A673 (cell line): ENCODE results near the gene MDM2.
A peak's percentile ranks its signal among the peaks of the same experiment; 100 is the strongest.

Experiments used
- CTCF ChIP-seq: fragments of 300-800, 200-600 bp; sonication (generic); conservative IDR thresholded peaks from 2 replicates; pipeline ENCODE4 v1.5.1; 2017; ENCODE audit warnings: low read depth, mild to moderate bottlenecking, antibody characterized with exemption, low read length, moderate library complexity, mixed read lengths
- EZH2 ChIP-seq: fragments of 200-600 bp; sonication (generic); IDR thresholded peaks from 2 replicates; pipeline ENCODE4 v1.6.1; 2017; ENCODE audit warnings: borderline replicate concordance, low read depth, mild to moderate bottlenecking, mixed read lengths, antibody characterized with exemption, low read length; ENCODE audit not compliant: poor library complexity, severe bottlenecking

DNA sequence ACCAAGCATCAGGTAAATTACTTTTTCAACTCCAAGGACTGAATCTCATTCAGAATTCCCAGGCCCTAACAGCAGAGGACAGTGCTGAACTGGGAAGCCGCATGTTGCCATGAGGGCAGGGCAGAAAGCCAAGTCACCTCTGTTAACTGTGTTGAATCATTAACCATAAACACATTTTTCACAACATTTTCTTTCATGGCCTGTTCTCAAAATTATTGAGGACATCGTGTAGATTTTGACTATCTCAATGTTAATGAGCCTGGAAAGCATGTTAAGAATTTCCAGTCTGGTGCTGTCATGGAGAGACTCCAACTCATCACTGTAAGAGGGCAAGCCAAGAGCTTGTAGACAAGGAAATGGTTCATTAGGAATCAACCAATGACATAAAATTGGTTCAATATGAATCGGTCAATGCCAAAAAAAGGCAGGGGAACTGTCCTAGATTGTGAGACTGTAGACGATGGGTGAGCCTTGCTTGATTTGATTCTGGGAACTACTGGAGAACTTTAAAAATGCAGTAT lies 91.3 kb downstream of the MDM2 start:
- TF ChIP-seq CTCF, result peak; percentile 37; the same call in 1 of the 2 replicates
- no peak for TF ChIP-seq EZH2
